ENCODE measurements around the gene HAPLN2. TPM values are rescaled to one million over a fixed set of nuclear protein-coding genes. Genes with fewer than 3 reads are reported as not detected.

Gene HAPLN2
- total and polyA plus RNA-seq, 2 of the 4 experiments (the other 2 are of a cell fraction), result not detected

DNA sequence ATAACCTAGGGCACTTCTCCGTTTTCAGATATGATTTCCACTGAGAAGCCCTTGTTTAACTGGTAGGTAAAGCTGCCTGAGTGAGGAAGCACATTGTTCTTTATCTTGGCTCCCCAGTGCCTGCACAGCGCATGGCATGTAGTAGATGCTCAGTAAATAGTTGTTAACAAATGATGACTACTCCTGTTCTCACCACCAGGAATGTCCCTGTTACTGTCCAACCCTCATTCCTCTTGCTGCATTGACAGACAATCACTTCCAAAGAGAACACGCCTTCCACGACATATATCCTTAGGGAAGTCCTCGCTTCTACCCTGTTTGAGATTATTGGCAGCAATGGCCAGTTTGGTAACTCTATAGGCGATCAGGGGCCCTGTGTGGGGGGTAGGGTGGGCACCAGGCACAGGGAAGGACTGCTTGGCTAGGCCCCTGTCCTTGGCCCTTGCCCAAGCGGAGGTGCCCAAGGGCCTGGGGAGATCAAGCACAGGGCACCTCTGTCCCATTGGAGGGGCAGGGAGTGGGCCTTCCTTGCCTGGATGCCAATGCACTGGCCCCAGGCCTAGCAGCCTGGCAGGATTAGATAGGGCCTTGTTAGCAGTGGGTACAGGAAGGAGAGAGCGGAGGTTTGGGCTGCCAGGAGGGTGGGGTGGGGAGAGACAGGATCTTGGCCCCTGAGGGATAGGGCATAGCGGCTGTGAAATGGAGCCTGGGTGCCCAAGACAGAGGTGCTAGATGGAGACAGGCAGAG, 47.8 kb downstream of the HAPLN2 start:
- H2BK5ac ChIP-seq (ENCODE audit: low read depth, low read length, poor library complexity, severe bottlenecking), result no peak overlapping the region
- H4K5ac ChIP-seq (ENCODE audit: low read depth, low read length), result peak overlapping the region; percentile 45
- H3K4ac ChIP-seq (ENCODE audit: low read depth, low read length), result peak overlapping the region; percentile 75
- peak overlapping the region in 1 of 2 experiments; percentile 93; a peak in 2 of 4 replicates for H4K8ac ChIP-seq (ENCODE audit: low read depth in 2 of 2, low read length in 2 of 2)
- no peak for TF ChIP-seq RCOR1 (IDR thresholded peaks at IDR 0.05; ENCODE audit: insufficient replicate concordance, low read length)
- TF ChIP-seq MXI1 (IDR thresholded peaks at IDR 0.05; ENCODE audit: borderline replicate concordance, low read depth, low read length), result no peak
- TF ChIP-seq, protein P1, sequence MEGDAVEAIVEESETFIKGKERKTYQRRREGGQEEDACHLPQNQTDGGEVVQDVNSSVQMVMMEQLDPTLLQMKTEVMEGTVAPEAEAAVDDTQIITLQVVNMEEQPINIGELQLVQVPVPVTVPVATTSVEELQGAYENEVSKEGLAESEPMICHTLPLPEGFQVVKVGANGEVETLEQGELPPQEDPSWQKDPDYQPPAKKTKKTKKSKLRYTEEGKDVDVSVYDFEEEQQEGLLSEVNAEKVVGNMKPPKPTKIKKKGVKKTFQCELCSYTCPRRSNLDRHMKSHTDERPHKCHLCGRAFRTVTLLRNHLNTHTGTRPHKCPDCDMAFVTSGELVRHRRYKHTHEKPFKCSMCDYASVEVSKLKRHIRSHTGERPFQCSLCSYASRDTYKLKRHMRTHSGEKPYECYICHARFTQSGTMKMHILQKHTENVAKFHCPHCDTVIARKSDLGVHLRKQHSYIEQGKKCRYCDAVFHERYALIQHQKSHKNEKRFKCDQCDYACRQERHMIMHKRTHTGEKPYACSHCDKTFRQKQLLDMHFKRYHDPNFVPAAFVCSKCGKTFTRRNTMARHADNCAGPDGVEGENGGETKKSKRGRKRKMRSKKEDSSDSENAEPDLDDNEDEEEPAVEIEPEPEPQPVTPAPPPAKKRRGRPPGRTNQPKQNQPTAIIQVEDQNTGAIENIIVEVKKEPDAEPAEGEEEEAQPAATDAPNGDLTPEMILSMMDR (conservative IDR thresholded peaks at IDR 0.05; ENCODE audit: low read depth, low read length), result no peak
- TF ChIP-seq BHLHE40 (IDR thresholded peaks at IDR 0.05; ENCODE audit: low read depth, low read length), result no peak
- TF ChIP-seq, protein P2, sequence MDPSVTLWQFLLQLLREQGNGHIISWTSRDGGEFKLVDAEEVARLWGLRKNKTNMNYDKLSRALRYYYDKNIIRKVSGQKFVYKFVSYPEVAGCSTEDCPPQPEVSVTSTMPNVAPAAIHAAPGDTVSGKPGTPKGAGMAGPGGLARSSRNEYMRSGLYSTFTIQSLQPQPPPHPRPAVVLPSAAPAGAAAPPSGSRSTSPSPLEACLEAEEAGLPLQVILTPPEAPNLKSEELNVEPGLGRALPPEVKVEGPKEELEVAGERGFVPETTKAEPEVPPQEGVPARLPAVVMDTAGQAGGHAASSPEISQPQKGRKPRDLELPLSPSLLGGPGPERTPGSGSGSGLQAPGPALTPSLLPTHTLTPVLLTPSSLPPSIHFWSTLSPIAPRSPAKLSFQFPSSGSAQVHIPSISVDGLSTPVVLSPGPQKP (IDR thresholded peaks at IDR 0.05; ENCODE audit: borderline replicate concordance, low read depth, low read length), result no peak
- no peak for TF ChIP-seq CEBPB (IDR thresholded peaks at IDR 0.05; ENCODE audit: low read depth, low read length)
- no peaks in the 10 kb centered on the region; the same call in 1 of the 2 replicates for H4K20me1 ChIP-seq (ENCODE audit: insufficient read depth, low read length)
- H3K4me2 ChIP-seq (ENCODE audit: low read depth, low read length), result no peak overlapping the region
- DNase-seq (no peak), ATAC-seq (ENCODE audit: low read depth) (no peak)
- H2BK20ac ChIP-seq (ENCODE audit: low read depth, low read length), result peak overlapping the region; percentile 72
- WGBS, 2 experiments (ENCODE audit: extremely low coverage in 2 of 2, insufficient read length in 1 of 2), result no CpG with 5 or more reads among the region's 9 CpGs
- H2BK15ac ChIP-seq (ENCODE audit: low read depth, low read length), result peak overlapping the region; percentile 20; the same call in 1 of the 3 replicates
- BruUV-seq (replicated peaks), result no TSS peak
- in situ Hi-C loops (cut with MboI; ENCODE audit: low sequenced_read_pairs), result no loop called here
- H3K9me1 ChIP-seq (ENCODE audit: insufficient read depth, low read length), result peaks cover 28% of the 10 kb centered on the region
- peak overlapping the region; percentile 25 for H2AFZ ChIP-seq (replicated peaks; ENCODE audit: low read length, poor library complexity)
- peak overlapping the region; percentile 63 for H2AK9ac ChIP-seq (replicated peaks; ENCODE audit: low read depth, low read length, poor library complexity)
- H3K27me3 ChIP-seq (ENCODE audit: control insufficient read depth, insufficient read depth, low read length), result no peaks in the 10 kb centered on the region
- POLR2A ChIA-PET (ENCODE audit: unreplicated experiment), result no interaction called here
- H4K91ac ChIP-seq (ENCODE audit: insufficient read depth, low read depth, low read length), result peak overlapping the region; percentile 19
- H3K79me1 ChIP-seq (ENCODE audit: low read depth in 1 of 2, low read length in 2 of 2), result peaks cover 0 to 35% of the 10 kb centered on the region in 2 experiments; a peak in 2 of 4 replicates
- dilution Hi-C loops (cut with HindIII; ENCODE audit: low sequenced_read_pairs, unreplicated experiment), result no loop called here
- peak overlapping the region; percentile 5; the same call in 1 of the 2 replicates for H3K27ac ChIP-seq (ENCODE audit: insufficient read depth, low read length)
- peak overlapping the region; percentile 36 for H2AK5ac ChIP-seq (ENCODE audit: low read depth, low read length)
- H3K4me1 ChIP-seq (ENCODE audit: control insufficient read depth, insufficient read depth, low read length), result peaks cover 45% of the 10 kb centered on the region
- no peak overlapping the region for H3K23ac ChIP-seq (ENCODE audit: low read depth, low read length)
- no peak overlapping the region for H3K56ac ChIP-seq (ENCODE audit: extremely low read depth, insufficient read depth, low read length)
- no peaks in the 10 kb centered on the region for H3K9me3 ChIP-seq (ENCODE audit: control insufficient read depth, insufficient read depth, low read length)
- peak overlapping the region; percentile 31 for H3K14ac ChIP-seq (replicated peaks; ENCODE audit: low read depth, low read length)
- CTCF ChIA-PET, result no interaction called here
- peaks cover 3% of the 10 kb centered on the region; the same call in 1 of the 2 replicates for H3K36me3 ChIP-seq (ENCODE audit: control insufficient read depth, insufficient read depth, low read length)
- peak overlapping the region; percentile 71 for H2BK120ac ChIP-seq (ENCODE audit: low read depth, low read length)
- H3K18ac ChIP-seq (ENCODE audit: low read depth, low read length), result no peak overlapping the region; the same call in 1 of the 2 replicates
- H3K9ac ChIP-seq (ENCODE audit: low read depth, low read length), result no peak overlapping the region
- no peak overlapping the region for H3K4me3 ChIP-seq (ENCODE audit: insufficient read depth, low read depth, low read length)
- intact Hi-C loops (cut with micrococcal nuclease), result no loop called here

Measured in IMR-90 (cell line).